SU-DHL-6 (cell line): ENCODE results near the gene ATMIN.

Source experiments
- H2AFZ ChIP-seq: fragments of 200-600 bp; sonication (generic); 2 replicates; pipeline ENCODE4 v1.6.1; 2014; ENCODE audit warnings: low read depth, mild to moderate bottlenecking, moderate library complexity, mixed read lengths, antibody characterized with exemption, low read length; ENCODE audit not compliant: severe bottlenecking
- H3F3A ChIP-seq: fragments of 200-600 bp; shearing (Covaris generic); 2 replicates; pipeline ENCODE4 v1.6.0; 2016; ENCODE audit warnings: antibody characterized with exemption, mild to moderate bottlenecking; ENCODE audit not compliant: insufficient read depth
- H3K27ac ChIP-seq: fragments of 200-600 bp; sonication (generic); 2 replicates; pipeline ENCODE4 v1.5.1; 2016; ENCODE audit warnings: low read depth, mild to moderate bottlenecking, low read length, moderate library complexity, mixed read lengths
- H3K27me3 ChIP-seq: fragments of 200-600 bp; sonication (generic), shearing (Covaris generic); 2 replicates; pipeline ENCODE4 v1.6.0; 2014; ENCODE audit warnings: mild to moderate bottlenecking, low read length
- H3K36me3 ChIP-seq: fragments of 200-600 bp; sonication (generic); 2 replicates; pipeline ENCODE4 v1.6.1; 2014; ENCODE audit warnings: mild to moderate bottlenecking, low read length, mixed read lengths
- H3K4me2 ChIP-seq: fragments of 300-600, 200-600 bp; shearing (Covaris generic), sonication (generic); 2 replicates; pipeline ENCODE4 v1.6.0; 2014; ENCODE audit warnings: low read length, low read depth, mild to moderate bottlenecking; ENCODE audit not compliant: poor library complexity, severe bottlenecking
- H3K4me3 ChIP-seq: fragments of 200-600 bp; sonication (generic); 2 replicates; pipeline ENCODE4 v1.5.1; 2014; ENCODE audit warnings: antibody characterized with exemption, low read length, mild to moderate bottlenecking, mixed read lengths; ENCODE audit not compliant: insufficient read depth, poor library complexity, severe bottlenecking
- H3K79me2 ChIP-seq: fragments of 200-600 bp; sonication (generic); 2 replicates; pipeline ENCODE4 v1.6.1; 2014; ENCODE audit warnings: mild to moderate bottlenecking, low read length, moderate library complexity; ENCODE audit not compliant: insufficient read depth
- H3K9ac ChIP-seq: fragments of 200-600 bp; sonication (generic); 2 replicates; pipeline ENCODE4 v1.7.0; 2014; ENCODE audit warnings: mild to moderate bottlenecking, low read length
- H3K9me2 ChIP-seq: fragments of 200-600 bp; sonication (generic); replicated peaks from 2 replicates; pipeline ENCODE4 v1.6.1; 2014; ENCODE audit warnings: low read length; ENCODE audit not compliant: insufficient read depth
- H3K9me3 ChIP-seq: fragments of 200-600 bp; sonication (generic); 2 replicates; pipeline ENCODE4 v1.6.1; 2014; ENCODE audit warnings: low read length, mixed read lengths; ENCODE audit not compliant: insufficient read depth
- H4K20me1 ChIP-seq: fragments of 200-600 bp; sonication (generic); 2 replicates; pipeline ENCODE4 v1.6.1; 2014; ENCODE audit warnings: low read depth, mild to moderate bottlenecking, antibody characterized with exemption, low read length, moderate library complexity, mixed read lengths
- EZH2phosphoT487 ChIP-seq: fragments of 200-600 bp; sonication (generic), shearing (Covaris generic); conservative IDR thresholded peaks from 2 replicates; pipeline ENCODE4 v1.6.1; 2018; ENCODE audit warnings: mild to moderate bottlenecking, antibody characterized with exemption, low read length, moderate library complexity, mixed read lengths
- TF ChIP-seq, protein P1 (sequence below): fragments of 200-600 bp; sonication (generic); IDR thresholded peaks from one replicate; pipeline ENCODE4 v1.5.1; 2017; ENCODE audit warnings: antibody characterized with exemption, mild to moderate bottlenecking, low read length, moderate library complexity; ENCODE audit not compliant: insufficient read depth, poor library complexity, severe bottlenecking

The ATMIN gene

DNA sequence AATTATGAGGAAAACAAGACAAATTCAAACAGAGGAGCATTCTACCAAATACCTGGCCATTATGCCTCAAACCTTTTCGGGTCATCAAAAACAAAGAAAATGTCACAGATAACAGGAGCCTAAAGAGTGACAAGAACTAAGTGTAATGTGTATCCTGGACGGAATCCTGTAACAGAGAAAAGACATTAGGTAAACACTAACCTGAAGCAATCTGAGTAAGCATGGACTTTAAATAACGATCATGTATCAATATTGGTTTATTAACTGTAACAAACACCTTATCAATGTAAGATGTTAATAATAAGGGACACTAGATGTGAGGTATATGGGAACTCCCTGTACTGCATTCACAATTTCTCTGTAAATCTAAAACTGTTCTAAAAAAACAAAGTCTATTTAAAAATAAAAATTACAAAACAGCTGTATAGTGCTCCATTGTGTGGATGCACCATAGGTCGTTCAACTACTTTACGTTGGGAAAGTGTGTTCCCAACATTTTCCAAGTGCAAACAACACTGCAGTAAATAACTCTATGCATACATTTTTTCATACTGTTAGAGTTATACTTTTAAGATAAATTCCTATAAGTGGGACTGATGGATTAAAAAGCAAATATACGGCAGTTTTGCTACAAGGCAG lies 43.7 kb upstream of the ATMIN start:
- no peaks in the 10 kb centered on the region for H3K9me3 ChIP-seq
- no peaks in the 10 kb centered on the region for H3K9me2 ChIP-seq
- H3K27me3 ChIP-seq = no peaks in the 10 kb centered on the region
- 0 out of 2 replicates have a peak, but pooled peaks cover 2% of the 10 kb centered on the region for H3K36me3 ChIP-seq
- no peak overlapping the region for H3K27ac ChIP-seq
- no peak overlapping the region for H3K4me2 ChIP-seq
- no peak overlapping the region for H3K9ac ChIP-seq
- no peaks in the 10 kb centered on the region for H3F3A ChIP-seq
- peaks cover 62% of the 10 kb centered on the region for H3K79me2 ChIP-seq
- TF ChIP-seq, protein P1, sequence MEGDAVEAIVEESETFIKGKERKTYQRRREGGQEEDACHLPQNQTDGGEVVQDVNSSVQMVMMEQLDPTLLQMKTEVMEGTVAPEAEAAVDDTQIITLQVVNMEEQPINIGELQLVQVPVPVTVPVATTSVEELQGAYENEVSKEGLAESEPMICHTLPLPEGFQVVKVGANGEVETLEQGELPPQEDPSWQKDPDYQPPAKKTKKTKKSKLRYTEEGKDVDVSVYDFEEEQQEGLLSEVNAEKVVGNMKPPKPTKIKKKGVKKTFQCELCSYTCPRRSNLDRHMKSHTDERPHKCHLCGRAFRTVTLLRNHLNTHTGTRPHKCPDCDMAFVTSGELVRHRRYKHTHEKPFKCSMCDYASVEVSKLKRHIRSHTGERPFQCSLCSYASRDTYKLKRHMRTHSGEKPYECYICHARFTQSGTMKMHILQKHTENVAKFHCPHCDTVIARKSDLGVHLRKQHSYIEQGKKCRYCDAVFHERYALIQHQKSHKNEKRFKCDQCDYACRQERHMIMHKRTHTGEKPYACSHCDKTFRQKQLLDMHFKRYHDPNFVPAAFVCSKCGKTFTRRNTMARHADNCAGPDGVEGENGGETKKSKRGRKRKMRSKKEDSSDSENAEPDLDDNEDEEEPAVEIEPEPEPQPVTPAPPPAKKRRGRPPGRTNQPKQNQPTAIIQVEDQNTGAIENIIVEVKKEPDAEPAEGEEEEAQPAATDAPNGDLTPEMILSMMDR = no peak
- no peak for TF ChIP-seq EZH2phosphoT487
- no peak overlapping the region for H2AFZ ChIP-seq
- no peak overlapping the region for H3K4me3 ChIP-seq
- peaks cover 3% of the 10 kb centered on the region; the same call in 1 of the 2 replicates for H4K20me1 ChIP-seq

DNA sequence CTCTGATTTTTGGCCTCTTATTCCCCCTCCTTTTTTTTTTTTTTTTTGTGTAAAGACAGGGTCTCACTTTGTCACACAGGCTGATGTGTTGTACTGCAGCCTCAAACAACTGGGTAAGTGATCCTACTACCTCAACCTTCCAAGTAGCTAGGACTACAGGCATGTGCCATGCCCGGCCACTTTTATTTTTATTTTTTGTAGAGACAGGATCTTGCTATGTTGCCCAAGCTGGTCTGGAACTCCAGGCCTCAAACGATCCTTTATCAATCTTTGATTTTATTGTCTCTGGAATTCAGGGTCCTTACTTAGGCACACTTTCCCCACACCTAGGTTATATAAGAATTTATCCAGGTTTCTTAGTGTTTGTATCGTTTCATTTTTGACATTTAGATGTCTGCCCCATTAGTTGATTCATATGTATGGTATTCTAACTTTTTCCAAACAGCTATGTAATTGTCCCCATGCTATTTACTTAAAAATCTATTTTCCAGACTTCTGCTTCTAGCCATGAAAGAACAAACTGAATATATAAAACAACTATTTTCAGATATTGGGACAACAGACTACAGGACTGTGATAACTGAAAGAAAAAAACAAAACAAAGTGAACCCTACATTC lies 42.9 kb upstream of the ATMIN start:
- no peaks in the 10 kb centered on the region for H3K9me3 ChIP-seq

DNA sequence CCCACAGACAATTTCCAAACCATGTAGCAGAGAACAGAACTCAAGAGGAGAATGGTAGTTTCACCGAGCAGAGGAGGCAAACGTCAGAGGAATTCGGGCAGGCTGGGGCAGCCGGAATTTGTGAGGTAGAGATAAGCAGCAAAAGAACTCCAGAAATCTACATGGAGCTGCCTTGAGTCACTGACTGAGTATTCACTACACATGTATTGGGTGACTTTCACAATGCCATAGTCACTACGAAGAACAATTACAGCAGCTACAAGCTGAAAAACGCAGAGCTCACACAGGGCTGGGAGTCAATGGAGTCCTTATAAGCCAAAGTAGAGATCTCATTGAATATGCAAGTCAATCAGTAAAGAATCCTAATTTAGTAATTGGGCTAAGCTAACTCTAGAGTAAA lies 42.3 kb upstream of the ATMIN start:
- Histone ChIP-seq H3K36me3 (0 out of 2 replicates have a peak, but pooled peaks cover 2% of the 10 kb centered on the region), H3K9me3 (no peaks in the 10 kb centered on the region), H3K9me2 (no peaks in the 10 kb centered on the region), H3K9ac (no peak overlapping the region), H3K4me3 (no peak overlapping the region), H3F3A (no peaks in the 10 kb centered on the region), H3K4me2 (no peak overlapping the region), H3K27ac (no peak overlapping the region), H3K79me2 (peaks cover 76% of the 10 kb centered on the region), H4K20me1 (peaks cover 3% of the 10 kb centered on the region; the same call in 1 of the 2 replicates), H2AFZ (no peak overlapping the region), H3K27me3 (no peaks in the 10 kb centered on the region)
- TF ChIP-seq, protein P1 = no peak
- TF ChIP-seq EZH2phosphoT487 = no peak

More for the DNA sequence above, 42.9 kb upstream of the ATMIN start:
- H3K9ac ChIP-seq = no peak overlapping the region
- H3K9me2 ChIP-seq = no peaks in the 10 kb centered on the region
- H4K20me1 ChIP-seq = peaks cover 3% of the 10 kb centered on the region; the same call in 1 of the 2 replicates
- H3K4me3 ChIP-seq = no peak overlapping the region
- no peaks in the 10 kb centered on the region for H3K27me3 ChIP-seq
- H2AFZ ChIP-seq = no peak overlapping the region
- H3K36me3 ChIP-seq = 0 out of 2 replicates have a peak, but pooled peaks cover 2% of the 10 kb centered on the region
- H3F3A ChIP-seq = no peaks in the 10 kb centered on the region
- H3K79me2 ChIP-seq = peaks cover 70% of the 10 kb centered on the region
- H3K4me2 ChIP-seq = no peak overlapping the region
- TF ChIP-seq, protein P1 = no peak
- no peak for TF ChIP-seq EZH2phosphoT487
- no peak overlapping the region for H3K27ac ChIP-seq
